ENCODE data around the gene RALGAPA1. TPM values are rescaled to one million over a fixed set of nuclear protein-coding genes. Genes with fewer than 3 reads are reported as not detected.

Gene RALGAPA1
- total RNA-seq, 1 experiment from 2014 or later = 28.2 TPM

DNA sequence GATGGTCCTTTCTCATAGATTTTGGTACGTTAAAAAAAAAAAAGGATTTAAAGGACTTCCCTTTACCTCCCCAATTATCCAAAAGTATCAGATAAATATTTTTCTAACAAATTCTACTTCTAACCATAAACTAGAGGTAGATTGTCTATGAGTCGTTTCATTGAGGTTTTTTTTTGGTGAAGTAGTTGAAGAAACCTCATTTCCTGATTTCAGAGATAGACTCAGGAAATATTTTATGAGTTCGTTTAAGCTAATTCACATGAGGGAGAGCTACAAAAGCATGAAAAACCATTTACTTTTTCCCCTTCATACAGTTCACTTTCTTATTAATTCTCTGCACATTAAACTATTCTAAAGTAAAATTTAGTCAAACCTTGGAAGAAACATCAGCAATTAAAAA is 112.5 kb downstream of the RALGAPA1 start:
- DNase-seq = no peak
- H3K27me3 Mint-ChIP-seq (ENCODE audit: unreplicated experiment) = no peaks in the 10 kb centered on the region
- H3K9me3 Mint-ChIP-seq (ENCODE audit: low read depth, unreplicated experiment) = no peaks in the 10 kb centered on the region
- no peaks in the 10 kb centered on the region for H3K36me3 Mint-ChIP-seq (ENCODE audit: insufficient read depth, unreplicated experiment)
- intact Hi-C loops (cut with micrococcal nuclease; ENCODE audit: unreplicated experiment) = no loop called here
- CTCF ChIA-PET = interaction anchor here (0.7 kb wide), 1 partner anchor 31 kb away, joined by 3 read pairs; no protein-coding TSS in a partner anchor
- no peak overlapping the region for H3K27ac Mint-ChIP-seq (ENCODE audit: unreplicated experiment)
- TF ChIP-seq, protein P1, sequence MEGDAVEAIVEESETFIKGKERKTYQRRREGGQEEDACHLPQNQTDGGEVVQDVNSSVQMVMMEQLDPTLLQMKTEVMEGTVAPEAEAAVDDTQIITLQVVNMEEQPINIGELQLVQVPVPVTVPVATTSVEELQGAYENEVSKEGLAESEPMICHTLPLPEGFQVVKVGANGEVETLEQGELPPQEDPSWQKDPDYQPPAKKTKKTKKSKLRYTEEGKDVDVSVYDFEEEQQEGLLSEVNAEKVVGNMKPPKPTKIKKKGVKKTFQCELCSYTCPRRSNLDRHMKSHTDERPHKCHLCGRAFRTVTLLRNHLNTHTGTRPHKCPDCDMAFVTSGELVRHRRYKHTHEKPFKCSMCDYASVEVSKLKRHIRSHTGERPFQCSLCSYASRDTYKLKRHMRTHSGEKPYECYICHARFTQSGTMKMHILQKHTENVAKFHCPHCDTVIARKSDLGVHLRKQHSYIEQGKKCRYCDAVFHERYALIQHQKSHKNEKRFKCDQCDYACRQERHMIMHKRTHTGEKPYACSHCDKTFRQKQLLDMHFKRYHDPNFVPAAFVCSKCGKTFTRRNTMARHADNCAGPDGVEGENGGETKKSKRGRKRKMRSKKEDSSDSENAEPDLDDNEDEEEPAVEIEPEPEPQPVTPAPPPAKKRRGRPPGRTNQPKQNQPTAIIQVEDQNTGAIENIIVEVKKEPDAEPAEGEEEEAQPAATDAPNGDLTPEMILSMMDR (IDR thresholded peaks at IDR 0.05; ENCODE audit: unreplicated experiment) = no peak
- no peaks in the 10 kb centered on the region for H3K4me1 Mint-ChIP-seq (ENCODE audit: low read depth, unreplicated experiment)
- H3K4me3 Mint-ChIP-seq (ENCODE audit: low read depth, unreplicated experiment) = no peak overlapping the region
- no TSS peak for BruUV-seq (replicated peaks)

DNA sequence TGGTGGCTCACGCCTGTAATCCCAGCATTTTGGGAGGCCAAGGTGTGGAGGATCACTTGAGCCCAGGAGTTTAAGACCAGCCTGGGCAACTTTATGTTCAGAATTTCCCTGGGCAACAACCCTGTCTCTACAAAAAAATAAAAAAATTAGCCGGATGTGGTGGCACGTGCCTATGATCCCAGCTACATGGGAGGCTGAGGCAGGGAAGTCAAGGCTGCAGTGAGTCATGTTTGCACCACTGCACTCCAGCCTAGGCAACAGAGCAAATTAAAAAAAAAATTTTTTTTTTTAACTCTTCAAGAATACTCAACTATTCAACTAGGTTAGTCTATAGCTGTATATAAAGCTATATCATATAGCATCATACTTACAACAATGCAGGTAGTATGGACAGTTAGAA is 113.0 kb downstream of the RALGAPA1 start:
- no peaks in the 10 kb centered on the region for H3K9me3 Mint-ChIP-seq (ENCODE audit: low read depth, unreplicated experiment)
- no TSS peak for BruUV-seq (replicated peaks)
- H3K4me3 Mint-ChIP-seq (ENCODE audit: low read depth, unreplicated experiment) = no peak overlapping the region
- TF ChIP-seq, protein P1 (IDR thresholded peaks at IDR 0.05; ENCODE audit: unreplicated experiment) = no peak
- no peak overlapping the region for H3K27ac Mint-ChIP-seq (ENCODE audit: unreplicated experiment)
- no peaks in the 10 kb centered on the region for H3K36me3 Mint-ChIP-seq (ENCODE audit: insufficient read depth, unreplicated experiment)
- DNase-seq = no peak
- intact Hi-C loops (cut with micrococcal nuclease; ENCODE audit: unreplicated experiment) = no loop called here
- no peaks in the 10 kb centered on the region for H3K4me1 Mint-ChIP-seq (ENCODE audit: low read depth, unreplicated experiment)
- no peaks in the 10 kb centered on the region for H3K27me3 Mint-ChIP-seq (ENCODE audit: unreplicated experiment)
- CTCF ChIA-PET = no interaction called here

DNA sequence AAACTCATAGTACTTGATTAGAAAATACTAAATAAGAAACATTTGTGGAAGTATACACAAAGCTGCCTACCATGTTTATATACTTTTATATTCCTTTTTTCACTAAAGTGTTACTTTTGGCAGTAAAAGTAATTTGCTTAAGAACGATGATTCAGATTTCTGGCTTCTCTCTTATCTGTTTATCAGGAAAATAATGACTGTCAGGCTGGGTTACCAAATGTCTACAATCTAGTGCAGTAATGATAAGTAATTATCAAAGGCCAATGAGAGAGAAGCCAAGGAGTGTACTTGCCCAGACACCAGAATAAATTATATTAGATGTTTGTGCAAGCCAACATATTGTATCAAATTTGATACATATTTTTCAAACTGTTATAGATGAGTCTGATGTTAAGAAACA is 113.4 kb downstream of the RALGAPA1 start:
- Mint-ChIP-seq H3K4me1 (ENCODE audit: low read depth, unreplicated experiment) (no peaks in the 10 kb centered on the region), H3K27me3 (ENCODE audit: unreplicated experiment) (no peaks in the 10 kb centered on the region), H3K9me3 (ENCODE audit: low read depth, unreplicated experiment) (no peaks in the 10 kb centered on the region), H3K36me3 (ENCODE audit: insufficient read depth, unreplicated experiment) (no peaks in the 10 kb centered on the region), H3K27ac (ENCODE audit: unreplicated experiment) (no peak overlapping the region), H3K4me3 (ENCODE audit: low read depth, unreplicated experiment) (no peak overlapping the region)
- TF ChIP-seq, protein P1 (IDR thresholded peaks at IDR 0.05; ENCODE audit: unreplicated experiment) = no peak
- no peak for DNase-seq
- BruUV-seq (replicated peaks) = no TSS peak
- intact Hi-C loops (cut with micrococcal nuclease; ENCODE audit: unreplicated experiment) = no loop called here
- CTCF ChIA-PET = no interaction called here

- no peak overlapping the region for H3K27ac Mint-ChIP-seq (ENCODE audit: unreplicated experiment)
- CTCF ChIA-PET = no interaction called here
- TF ChIP-seq, protein P1 (IDR thresholded peaks at IDR 0.05; ENCODE audit: unreplicated experiment) = no peak
- intact Hi-C loops (cut with micrococcal nuclease; ENCODE audit: unreplicated experiment) = no loop called here
- no TSS peak for BruUV-seq (replicated peaks)
- DNase-seq = no peak
- no peaks in the 10 kb centered on the region for H3K4me1 Mint-ChIP-seq (ENCODE audit: low read depth, unreplicated experiment)
- H3K4me3 Mint-ChIP-seq (ENCODE audit: low read depth, unreplicated experiment) = no peak overlapping the region
- H3K36me3 Mint-ChIP-seq (ENCODE audit: insufficient read depth, unreplicated experiment) = no peaks in the 10 kb centered on the region
- no peaks in the 10 kb centered on the region for H3K27me3 Mint-ChIP-seq (ENCODE audit: unreplicated experiment)
- H3K9me3 Mint-ChIP-seq (ENCODE audit: low read depth, unreplicated experiment) = no peaks in the 10 kb centered on the region
Measured at GRCh38 chr14:35695072-35695471, 114.0 kb downstream of the RALGAPA1 start.
